ENCODE data around the gene RMP24.

Gene RMP24

GRCh38 chr18:35949903-35950627 lies 22.4 kb upstream of the RMP24 start:
- CTCF ChIA-PET = interaction anchor here (0.7 to 2.5 kb wide), 37 partner anchors 10 to 443 kb away, joined by 3 to 39 read pairs (median 4); partner anchors contain the start of genes MOCOS and RMP24
- peak overlapping the region; percentile 81 for H3K27ac Mint-ChIP-seq
- H3K27me3 Mint-ChIP-seq (ENCODE audit: low read depth) = no peaks in the 10 kb centered on the region
- peak overlapping the region; percentile 79 for H3K4me3 Mint-ChIP-seq
- peak; percentile 85 for ATAC-seq
- peaks cover 10% of the 10 kb centered on the region for H3K36me3 Mint-ChIP-seq
- peaks cover 37% of the 10 kb centered on the region for H3K4me1 Mint-ChIP-seq
- TF ChIP-seq, protein P1, sequence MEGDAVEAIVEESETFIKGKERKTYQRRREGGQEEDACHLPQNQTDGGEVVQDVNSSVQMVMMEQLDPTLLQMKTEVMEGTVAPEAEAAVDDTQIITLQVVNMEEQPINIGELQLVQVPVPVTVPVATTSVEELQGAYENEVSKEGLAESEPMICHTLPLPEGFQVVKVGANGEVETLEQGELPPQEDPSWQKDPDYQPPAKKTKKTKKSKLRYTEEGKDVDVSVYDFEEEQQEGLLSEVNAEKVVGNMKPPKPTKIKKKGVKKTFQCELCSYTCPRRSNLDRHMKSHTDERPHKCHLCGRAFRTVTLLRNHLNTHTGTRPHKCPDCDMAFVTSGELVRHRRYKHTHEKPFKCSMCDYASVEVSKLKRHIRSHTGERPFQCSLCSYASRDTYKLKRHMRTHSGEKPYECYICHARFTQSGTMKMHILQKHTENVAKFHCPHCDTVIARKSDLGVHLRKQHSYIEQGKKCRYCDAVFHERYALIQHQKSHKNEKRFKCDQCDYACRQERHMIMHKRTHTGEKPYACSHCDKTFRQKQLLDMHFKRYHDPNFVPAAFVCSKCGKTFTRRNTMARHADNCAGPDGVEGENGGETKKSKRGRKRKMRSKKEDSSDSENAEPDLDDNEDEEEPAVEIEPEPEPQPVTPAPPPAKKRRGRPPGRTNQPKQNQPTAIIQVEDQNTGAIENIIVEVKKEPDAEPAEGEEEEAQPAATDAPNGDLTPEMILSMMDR (IDR thresholded peaks at IDR 0.05) = peak; percentile 98
- TF ChIP-seq MYBL2 (CRISPR knock-in tag; IDR thresholded peaks at IDR 0.05) (peak; percentile 73), FOXK1 (CRISPR knock-in tag; IDR thresholded peaks at IDR 0.05) (no peak), IRF2 (CRISPR knock-in tag; IDR thresholded peaks at IDR 0.05; ENCODE audit: borderline replicate concordance, low read depth) (no peak), ATF1 (CRISPR knock-in tag; IDR thresholded peaks at IDR 0.05) (no peak), ZNF121 (CRISPR knock-in tag; IDR thresholded peaks at IDR 0.05) (peak; percentile 95), ELF4 (CRISPR knock-in tag; IDR thresholded peaks at IDR 0.05; ENCODE audit: low read depth) (no peak), AFF4 (CRISPR knock-in tag; IDR thresholded peaks at IDR 0.05; ENCODE audit: borderline replicate concordance) (0 out of 2 replicates have a peak, but pooled peaks have one; percentile 38), SP1 (CRISPR knock-in tag; conservative IDR thresholded peaks at IDR 0.05) (peak; percentile 49; the same call in 1 of the 2 replicates), CREM (CRISPR knock-in tag; IDR thresholded peaks at IDR 0.05) (peak; percentile 46; the same call in 1 of the 2 replicates), FOXP1 (CRISPR knock-in tag; IDR thresholded peaks at IDR 0.05; ENCODE audit: borderline replicate concordance) (peak; percentile 39; the same call in 1 of the 2 replicates), ZNF232 (CRISPR knock-in tag; IDR thresholded peaks at IDR 0.05) (0 out of 2 replicates have a peak, but pooled peaks have one; percentile 38), ETV6 (CRISPR knock-in tag; IDR thresholded peaks at IDR 0.05) (peak; percentile 43; the same call in 1 of the 2 replicates)
- TF ChIP-seq, protein P2, sequence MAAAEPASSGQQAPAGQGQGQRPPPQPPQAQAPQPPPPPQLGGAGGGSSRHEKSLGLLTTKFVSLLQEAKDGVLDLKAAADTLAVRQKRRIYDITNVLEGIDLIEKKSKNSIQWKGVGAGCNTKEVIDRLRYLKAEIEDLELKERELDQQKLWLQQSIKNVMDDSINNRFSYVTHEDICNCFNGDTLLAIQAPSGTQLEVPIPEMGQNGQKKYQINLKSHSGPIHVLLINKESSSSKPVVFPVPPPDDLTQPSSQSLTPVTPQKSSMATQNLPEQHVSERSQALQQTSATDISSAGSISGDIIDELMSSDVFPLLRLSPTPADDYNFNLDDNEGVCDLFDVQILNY (CRISPR knock-in tag; IDR thresholded peaks at IDR 0.05) = peak; percentile 62; the same call in 1 of the 2 replicates
- TF ChIP-seq, protein P3, sequence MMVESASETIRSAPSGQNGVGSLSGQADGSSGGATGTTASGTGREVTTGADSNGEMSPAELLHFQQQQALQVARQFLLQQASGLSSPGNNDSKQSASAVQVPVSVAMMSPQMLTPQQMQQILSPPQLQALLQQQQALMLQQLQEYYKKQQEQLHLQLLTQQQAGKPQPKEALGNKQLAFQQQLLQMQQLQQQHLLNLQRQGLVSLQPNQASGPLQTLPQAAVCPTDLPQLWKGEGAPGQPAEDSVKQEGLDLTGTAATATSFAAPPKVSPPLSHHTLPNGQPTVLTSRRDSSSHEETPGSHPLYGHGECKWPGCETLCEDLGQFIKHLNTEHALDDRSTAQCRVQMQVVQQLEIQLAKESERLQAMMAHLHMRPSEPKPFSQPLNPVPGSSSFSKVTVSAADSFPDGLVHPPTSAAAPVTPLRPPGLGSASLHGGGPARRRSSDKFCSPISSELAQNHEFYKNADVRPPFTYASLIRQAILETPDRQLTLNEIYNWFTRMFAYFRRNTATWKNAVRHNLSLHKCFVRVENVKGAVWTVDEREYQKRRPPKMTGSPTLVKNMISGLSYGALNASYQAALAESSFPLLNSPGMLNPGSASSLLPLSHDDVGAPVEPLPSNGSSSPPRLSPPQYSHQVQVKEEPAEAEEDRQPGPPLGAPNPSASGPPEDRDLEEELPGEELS (CRISPR knock-in tag; IDR thresholded peaks at IDR 0.05) = 0 out of 2 replicates have a peak, but pooled peaks have one; percentile 49
- TF ChIP-seq, protein P4, sequence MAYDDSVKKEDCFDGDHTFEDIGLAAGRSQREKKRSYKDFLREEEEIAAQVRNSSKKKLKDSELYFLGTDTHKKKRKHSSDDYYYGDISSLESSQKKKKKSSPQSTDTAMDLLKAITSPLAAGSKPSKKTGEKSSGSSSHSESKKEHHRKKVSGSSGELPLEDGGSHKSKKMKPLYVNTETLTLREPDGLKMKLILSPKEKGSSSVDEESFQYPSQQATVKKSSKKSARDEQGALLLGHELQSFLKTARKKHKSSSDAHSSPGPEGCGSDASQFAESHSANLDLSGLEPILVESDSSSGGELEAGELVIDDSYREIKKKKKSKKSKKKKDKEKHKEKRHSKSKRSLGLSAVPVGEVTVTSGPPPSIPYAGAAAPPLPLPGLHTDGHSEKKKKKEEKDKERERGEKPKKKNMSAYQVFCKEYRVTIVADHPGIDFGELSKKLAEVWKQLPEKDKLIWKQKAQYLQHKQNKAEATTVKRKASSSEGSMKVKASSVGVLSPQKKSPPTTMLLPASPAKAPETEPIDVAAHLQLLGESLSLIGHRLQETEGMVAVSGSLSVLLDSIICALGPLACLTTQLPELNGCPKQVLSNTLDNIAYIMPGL (CRISPR knock-in tag; IDR thresholded peaks at IDR 0.05) = peak; percentile 95
- TF ChIP-seq, protein P5, sequence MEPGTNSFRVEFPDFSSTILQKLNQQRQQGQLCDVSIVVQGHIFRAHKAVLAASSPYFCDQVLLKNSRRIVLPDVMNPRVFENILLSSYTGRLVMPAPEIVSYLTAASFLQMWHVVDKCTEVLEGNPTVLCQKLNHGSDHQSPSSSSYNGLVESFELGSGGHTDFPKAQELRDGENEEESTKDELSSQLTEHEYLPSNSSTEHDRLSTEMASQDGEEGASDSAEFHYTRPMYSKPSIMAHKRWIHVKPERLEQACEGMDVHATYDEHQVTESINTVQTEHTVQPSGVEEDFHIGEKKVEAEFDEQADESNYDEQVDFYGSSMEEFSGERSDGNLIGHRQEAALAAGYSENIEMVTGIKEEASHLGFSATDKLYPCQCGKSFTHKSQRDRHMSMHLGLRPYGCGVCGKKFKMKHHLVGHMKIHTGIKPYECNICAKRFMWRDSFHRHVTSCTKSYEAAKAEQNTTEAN (CRISPR knock-in tag; IDR thresholded peaks at IDR 0.05) = 0 out of 2 replicates have a peak, but pooled peaks have one; percentile 50
- POLR2A ChIA-PET = interaction anchor here (0.9 to 1.3 kb wide), 3 partner anchors 12 to 194 kb away, joined by 3 read pairs; partner anchors contain the start of gene RMP24
- peak; percentile 80 for DNase-seq (ENCODE audit: low spot score)
- H3K9me3 Mint-ChIP-seq = peaks cover 10% of the 10 kb centered on the region

Data from WTC11 (cell line).